SJSA1 (cell line): ENCODE measurements around the gene TCEAL1. TPM values are rescaled to one million over a fixed set of nuclear protein-coding genes. Genes with fewer than 3 reads are reported as not detected.
A peak's percentile ranks its signal among the peaks of the same experiment; 100 is the strongest.
"Not testable (repeated sequence)": the region's sequence is repeated elsewhere in the genome, so short reads cannot be mapped to it uniquely, and the experiment has no call there.

ENCODE experiments used
- DNase-seq, 2 experiments: peaks; one replicate each; pipeline ENCODE4 v3.0.0-alpha.2; 2015 to 2020; ENCODE audit warnings: low spot score in 2 of 2, low read depth in 1 of 2
- H3K27ac ChIP-seq: fragments of 250-450 bp; sonication (Bioruptor Pico); 2 replicates; pipeline ENCODE4 v1.5.1; 2020; ENCODE audit warnings: mild to moderate bottlenecking, moderate library complexity
- H3K27me3 ChIP-seq: fragments of 250-450 bp; sonication (Bioruptor Pico); replicated peaks from 2 replicates; pipeline ENCODE4 v1.5.1; 2020; ENCODE audit warnings: mild to moderate bottlenecking, moderate library complexity
- H3K36me3 ChIP-seq: fragments of 250-450 bp; sonication (Bioruptor Pico); 2 replicates; pipeline ENCODE4 v1.5.1; 2020; ENCODE audit warnings: mild to moderate bottlenecking
- H3K4me1 ChIP-seq: fragments of 250-450 bp; sonication (Bioruptor Pico); replicated peaks from 2 replicates; pipeline ENCODE4 v1.6.1; 2021; ENCODE audit warnings: mild to moderate bottlenecking
- H3K4me3 ChIP-seq: fragments of 250-450 bp; sonication (Bioruptor Pico); 2 replicates; pipeline ENCODE4 v1.5.1; 2020; ENCODE audit warnings: mild to moderate bottlenecking
- H3K9me3 ChIP-seq: fragments of 250-450 bp; sonication (Bioruptor Pico); replicated peaks from 2 replicates; pipeline ENCODE4 v1.5.1; 2020; ENCODE audit warnings: mild to moderate bottlenecking
- total RNA-seq: library from RNA; depleted of rRNA; stranded (reverse); fragments of >200 nt; shearing (Covaris generic); gene quantifications from 2 replicates; pipeline ENCODE4 v1.2.3, GENCODE V29; 2014; rRNA removed

Gene TCEAL1
- total RNA-seq = 21.5 and 42.7 TPM in 2 replicates

- Histone ChIP-seq H3K36me3 (no peaks in the 10 kb centered on the region), H3K27ac (peak within 1 kb of the TSS; percentile 49), H3K4me3 (peak within 1 kb of the TSS; percentile 53), H3K4me1 (peaks cover 5% of the 10 kb centered on the region; the same call in 1 of the 2 replicates), H3K27me3 (no peaks in the 10 kb centered on the region), H3K9me3 (no peaks in the 10 kb centered on the region)
- DNase-seq = peak in 1 of 2 experiments; percentile 29
These were observed at the start of gene TCEAL1 for GRCh38 chrX:103628386-103629317. Gene TCEAL1 (plus strand): TSS chrX:103628975. CDS start chrX:103629917, 942 bp downstream.

GRCh38 chrX:103584596-103584995 lies 44.2 kb upstream of the TCEAL1 start:
- no peak for DNase-seq
- no peaks in the 10 kb centered on the region for H3K36me3 ChIP-seq
- no peaks in the 10 kb centered on the region for H3K27me3 ChIP-seq
- H3K4me1 ChIP-seq = peaks cover 3% of the 10 kb centered on the region; the same call in 1 of the 2 replicates
- no peak overlapping the region for H3K4me3 ChIP-seq
- H3K27ac ChIP-seq = no peak overlapping the region
- H3K9me3 ChIP-seq = no peaks in the 10 kb centered on the region

- Histone ChIP-seq H3K27me3 (no peaks in the 10 kb centered on the region), H3K36me3 (no peaks in the 10 kb centered on the region), H3K27ac (no peak within 1 kb of the TSS), H3K4me3 (peak within 1 kb of the TSS; percentile 54), H3K9me3 (no peaks in the 10 kb centered on the region), H3K4me1 (peaks cover 3% of the 10 kb centered on the region; the same call in 1 of the 2 replicates)
- DNase-seq = peak; percentile 18 to 37
These were observed 43.1 kb upstream of the TCEAL1 start, which contains the start of gene TCEAL4 for GRCh38 chrX:103585411-103586313. Gene TCEAL4 (plus strand): TSS chrX:103585515. CDS start chrX:103586676, 1,161 bp downstream.

- DNase-seq = no peak
- H3K27ac ChIP-seq = no peak overlapping the region
These were observed 42.5 kb upstream of the TCEAL1 start for GRCh38 chrX:103586314-103586646.

GRCh38 chrX:103586659-103587058 lies 42.1 kb upstream of the TCEAL1 start:
- Histone ChIP-seq H3K27ac (no peak overlapping the region), H3K4me3 (0 out of 2 replicates have a peak overlapping the region, but pooled peaks have one; percentile 54), H3K4me1 (peaks cover 3% of the 10 kb centered on the region; the same call in 1 of the 2 replicates), H3K27me3 (no peaks in the 10 kb centered on the region), H3K9me3 (no peaks in the 10 kb centered on the region), H3K36me3 (no peaks in the 10 kb centered on the region)
- DNase-seq = no peak

More at GRCh38 chrX:103586314-103586646, 42.5 kb upstream of the TCEAL1 start:
- Histone ChIP-seq H3K36me3 (no peaks in the 10 kb centered on the region), H3K4me3 (peak overlapping the region; percentile 54), H3K27me3 (no peaks in the 10 kb centered on the region), H3K4me1 (peaks cover 3% of the 10 kb centered on the region; the same call in 1 of the 2 replicates), H3K9me3 (no peaks in the 10 kb centered on the region)

- not testable (repeated sequence) for H3K9me3 ChIP-seq, H3K36me3 ChIP-seq, H3K27ac ChIP-seq, DNase-seq, H3K4me1 ChIP-seq, H3K27me3 ChIP-seq, H3K4me3 ChIP-seq
These were observed 36.5 kb upstream of the TCEAL1 start for GRCh38 chrX:103592295-103592694.

- not testable (repeated sequence) for H3K4me1 ChIP-seq, H3K27me3 ChIP-seq, H3K9me3 ChIP-seq, H3K27ac ChIP-seq, H3K36me3 ChIP-seq, H3K4me3 ChIP-seq, DNase-seq
These were observed 33.6 kb upstream of the TCEAL1 start for GRCh38 chrX:103595202-103595601.

- H3K4me3 ChIP-seq = peak within 1 kb of the TSS; percentile 65
- H3K4me1 ChIP-seq = no peaks in the 10 kb centered on the region; the same call in 1 of the 2 replicates
- DNase-seq = peak; percentile 35 to 44
- no peaks in the 10 kb centered on the region for H3K27me3 ChIP-seq
- H3K27ac ChIP-seq = peak within 1 kb of the TSS; percentile 76
- H3K36me3 ChIP-seq = no peaks in the 10 kb centered on the region; the same call in 1 of the 2 replicates
- no peaks in the 10 kb centered on the region for H3K9me3 ChIP-seq
These were observed 21.1 kb upstream of the TCEAL1 start, which contains the start of gene TCEAL3 for GRCh38 chrX:103607364-103608305. Gene TCEAL3 (plus strand): TSS chrX:103607963. CDS start chrX:103609065, 1,102 bp downstream.

- peak overlapping the region; percentile 65 for H3K4me3 ChIP-seq
- DNase-seq = no peak
- H3K27ac ChIP-seq = peak overlapping the region; percentile 76
- H3K27me3 ChIP-seq = no peaks in the 10 kb centered on the region
- H3K4me1 ChIP-seq = no peaks in the 10 kb centered on the region; the same call in none of the 2 replicates
- H3K36me3 ChIP-seq = no peaks in the 10 kb centered on the region; the same call in 1 of the 2 replicates
- H3K9me3 ChIP-seq = no peaks in the 10 kb centered on the region
These were observed 20.3 kb upstream of the TCEAL1 start for GRCh38 chrX:103608306-103608963.

GRCh38 chrX:103610282-103610681 lies 18.5 kb upstream of the TCEAL1 start:
- no peak for DNase-seq
- Histone ChIP-seq H3K27me3 (no peaks in the 10 kb centered on the region), H3K36me3 (no peaks in the 10 kb centered on the region; the same call in 1 of the 2 replicates), H3K27ac (no peak overlapping the region), H3K4me3 (no peak overlapping the region), H3K4me1 (peaks cover 7% of the 10 kb centered on the region), H3K9me3 (no peaks in the 10 kb centered on the region)

GRCh38 chrX:103613362-103613890 lies 15.3 kb upstream of the TCEAL1 start:
- no peak for DNase-seq
- Histone ChIP-seq H3K4me1 (peaks cover 23% of the 10 kb centered on the region), H3K27me3 (no peaks in the 10 kb centered on the region), H3K4me3 (no peak overlapping the region), H3K9me3 (no peaks in the 10 kb centered on the region), H3K27ac (no peak overlapping the region), H3K36me3 (no peaks in the 10 kb centered on the region)

GRCh38 chrX:103614999-103615398 lies 13.8 kb upstream of the TCEAL1 start:
- Histone ChIP-seq H3K27ac (peak overlapping the region; percentile 74), H3K27me3 (no peaks in the 10 kb centered on the region), H3K36me3 (no peaks in the 10 kb centered on the region), H3K4me3 (no peak overlapping the region), H3K9me3 (no peaks in the 10 kb centered on the region), H3K4me1 (peaks cover 23% of the 10 kb centered on the region)
- DNase-seq = no peak
